ENCODE results near the gene YJEFN3.

The YJEFN3 gene

GRCh38 chr19:19492026-19492610, 36.6 kb upstream of the YJEFN3 start:
- peaks cover 0 to 58% of the 10 kb centered on the region in 2 experiments; a peak in 2 of 3 replicates for H3K36me3 ChIP-seq (ENCODE audit: control insufficient read depth in 2 of 2, insufficient read depth in 1 of 2, low read length in 2 of 2)
- no peaks in the 10 kb centered on the region for H3K9me3 ChIP-seq (ENCODE audit: control insufficient read depth, insufficient read depth, low read depth, low read length)
- no peak for TF ChIP-seq ZNF488 (tag by site-specific recombination; IDR thresholded peaks at IDR 0.05)
- TF ChIP-seq ZNF571 (tag by site-specific recombination; IDR thresholded peaks at IDR 0.05) = no peak
- no peak for TF ChIP-seq ZBTB17 (tag by site-specific recombination; IDR thresholded peaks at IDR 0.05)
- no peak for TF ChIP-seq ZNF146 (tag by site-specific recombination; IDR thresholded peaks at IDR 0.05)
- no peak for TF ChIP-seq ZNF302 (tag by site-specific recombination; IDR thresholded peaks at IDR 0.05; ENCODE audit: low read depth)
- no peak for TF ChIP-seq KLF1 (tag by site-specific recombination; IDR thresholded peaks at IDR 0.05)
- no peak for TF ChIP-seq GLIS1 (tag by site-specific recombination; IDR thresholded peaks at IDR 0.05)
- no peak for TF ChIP-seq ZNF394 (tag by site-specific recombination; IDR thresholded peaks at IDR 0.05; ENCODE audit: borderline replicate concordance)
- TF ChIP-seq SCRT1 (tag by site-specific recombination; IDR thresholded peaks at IDR 0.05; ENCODE audit: borderline replicate concordance) = no peak
- no peak for TF ChIP-seq TCF7L2 (IDR thresholded peaks at IDR 0.05; ENCODE audit: borderline replicate concordance, low read depth, low read length)
- no peak for TF ChIP-seq ZNF776 (tag by site-specific recombination; IDR thresholded peaks at IDR 0.05; ENCODE audit: borderline replicate concordance)
- no peak for TF ChIP-seq ZNF610 (tag by site-specific recombination; IDR thresholded peaks at IDR 0.05; ENCODE audit: borderline replicate concordance)
- TF ChIP-seq ZNF26 (tag by site-specific recombination; IDR thresholded peaks at IDR 0.05) = no peak
- no peak for TF ChIP-seq ZNF114 (tag by site-specific recombination; IDR thresholded peaks at IDR 0.05)
- ChIA-PET CTCF (interaction anchor here (0.8 to 2.7 kb wide), 4 partner anchors 123 to 126 kb away, joined by 4 to 49 read pairs (median 13); no protein-coding TSS in a partner anchor), POLR2A (interaction anchor here (0.7 kb wide), 1 partner anchor 125 kb away, joined by 5 read pairs; no protein-coding TSS in a partner anchor)
- peaks cover 11% of the 10 kb centered on the region for H3K4me1 ChIP-seq (ENCODE audit: control insufficient read depth, insufficient read depth, low read length)
- no peak overlapping the region for H3K4me3 ChIP-seq (ENCODE audit: low read depth, low read length)
- no peak overlapping the region for H3K27ac ChIP-seq (ENCODE audit: extremely low read depth, low read depth, low read length)

DNA sequence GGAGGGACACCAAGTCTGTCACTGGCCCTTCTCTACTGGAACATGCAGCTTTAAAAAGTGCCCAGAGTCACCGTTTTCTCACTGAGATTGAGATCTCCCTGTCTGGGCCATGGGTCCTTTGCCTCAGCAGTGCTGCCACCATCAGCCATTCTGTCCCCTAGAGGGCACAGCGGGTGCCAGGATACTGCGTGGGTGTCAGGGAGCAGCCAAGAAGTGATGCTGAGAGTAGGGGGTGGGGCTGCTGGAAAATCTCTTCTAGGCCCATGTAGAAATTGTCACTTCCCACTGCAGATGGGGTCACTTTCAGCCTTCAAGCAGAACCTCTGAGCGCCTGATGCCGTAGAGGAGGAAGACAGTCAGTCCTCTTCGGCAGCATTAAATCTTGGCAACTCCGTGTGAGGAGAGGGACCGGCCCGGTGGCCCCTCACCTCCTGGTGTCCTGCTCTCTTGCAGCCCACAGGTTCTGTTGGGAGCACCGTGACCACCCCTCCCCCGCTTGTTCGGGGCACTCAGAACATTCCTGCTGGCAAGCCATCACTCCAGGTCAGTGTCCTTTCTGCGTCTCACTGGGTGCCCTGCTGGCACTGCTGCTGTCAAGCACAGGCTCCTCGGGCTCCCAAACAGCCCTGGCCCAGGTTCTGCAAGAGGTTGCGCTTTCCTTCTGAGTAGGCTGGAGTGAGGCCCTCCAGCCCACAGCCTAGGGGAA, 34.7 kb upstream of the YJEFN3 start:
- no peak for TF ChIP-seq ZFP3 (tag by site-specific recombination; IDR thresholded peaks at IDR 0.05; ENCODE audit: low read depth)
- TF ChIP-seq ZNF404 (tag by site-specific recombination; IDR thresholded peaks at IDR 0.05) = no peak
- TF ChIP-seq KLF1 (tag by site-specific recombination; IDR thresholded peaks at IDR 0.05) = no peak
- TF ChIP-seq ZNF157 (tag by site-specific recombination; IDR thresholded peaks at IDR 0.05) = no peak
- TF ChIP-seq ZNF266 (tag by site-specific recombination; IDR thresholded peaks at IDR 0.05; ENCODE audit: low read depth) = no peak
- no peak for TF ChIP-seq ZNF670 (tag by site-specific recombination; IDR thresholded peaks at IDR 0.05; ENCODE audit: low read depth)
- TF ChIP-seq, protein P1, sequence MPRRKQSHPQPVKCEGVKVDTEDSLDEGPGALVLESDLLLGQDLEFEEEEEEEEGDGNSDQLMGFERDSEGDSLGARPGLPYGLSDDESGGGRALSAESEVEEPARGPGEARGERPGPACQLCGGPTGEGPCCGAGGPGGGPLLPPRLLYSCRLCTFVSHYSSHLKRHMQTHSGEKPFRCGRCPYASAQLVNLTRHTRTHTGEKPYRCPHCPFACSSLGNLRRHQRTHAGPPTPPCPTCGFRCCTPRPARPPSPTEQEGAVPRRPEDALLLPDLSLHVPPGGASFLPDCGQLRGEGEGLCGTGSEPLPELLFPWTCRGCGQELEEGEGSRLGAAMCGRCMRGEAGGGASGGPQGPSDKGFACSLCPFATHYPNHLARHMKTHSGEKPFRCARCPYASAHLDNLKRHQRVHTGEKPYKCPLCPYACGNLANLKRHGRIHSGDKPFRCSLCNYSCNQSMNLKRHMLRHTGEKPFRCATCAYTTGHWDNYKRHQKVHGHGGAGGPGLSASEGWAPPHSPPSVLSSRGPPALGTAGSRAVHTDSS (tag by site-specific recombination; IDR thresholded peaks at IDR 0.05) = no peak
- TF ChIP-seq ZNF677 (tag by site-specific recombination; IDR thresholded peaks at IDR 0.05) = no peak
- TF ChIP-seq, protein P2, sequence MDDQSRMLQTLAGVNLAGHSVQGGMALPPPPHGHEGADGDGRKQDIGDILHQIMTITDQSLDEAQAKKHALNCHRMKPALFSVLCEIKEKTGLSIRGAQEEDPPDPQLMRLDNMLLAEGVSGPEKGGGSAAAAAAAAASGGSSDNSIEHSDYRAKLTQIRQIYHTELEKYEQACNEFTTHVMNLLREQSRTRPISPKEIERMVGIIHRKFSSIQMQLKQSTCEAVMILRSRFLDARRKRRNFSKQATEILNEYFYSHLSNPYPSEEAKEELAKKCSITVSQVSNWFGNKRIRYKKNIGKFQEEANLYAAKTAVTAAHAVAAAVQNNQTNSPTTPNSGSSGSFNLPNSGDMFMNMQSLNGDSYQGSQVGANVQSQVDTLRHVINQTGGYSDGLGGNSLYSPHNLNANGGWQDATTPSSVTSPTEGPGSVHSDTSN (CRISPR knock-in tag; IDR thresholded peaks at IDR 0.05) = no peak
- TF ChIP-seq ZNF585B (tag by site-specific recombination; IDR thresholded peaks at IDR 0.05) = no peak
- no peak for TF ChIP-seq HOXD13 (CRISPR knock-in tag; IDR thresholded peaks at IDR 0.05; ENCODE audit: borderline replicate concordance)
- Histone ChIP-seq H3K9me3 (ENCODE audit: control insufficient read depth, insufficient read depth, low read depth, low read length) (no peaks in the 10 kb centered on the region), H3K4me1 (ENCODE audit: control insufficient read depth, insufficient read depth, low read length) (peaks cover 2% of the 10 kb centered on the region; the same call in 1 of the 2 replicates), H3K36me3 (ENCODE audit: control insufficient read depth in 2 of 2, insufficient read depth in 1 of 2, low read length in 2 of 2) (peaks cover 0 to 76% of the 10 kb centered on the region in 2 experiments; a peak in 2 of 3 replicates), H3K27ac (ENCODE audit: extremely low read depth, low read depth, low read length) (no peak overlapping the region), H3K4me3 (ENCODE audit: low read depth, low read length) (no peak overlapping the region)
- ChIA-PET CTCF (interaction anchor here (0.6 to 1.1 kb wide), 2 partner anchors 440 to 532 kb away, joined by 3 read pairs; no protein-coding TSS in a partner anchor), POLR2A (no interaction called here)
